NCI-H2196 treated with DMSO at 0.1 percent for 48 hours (cell line): Measurements from ENCODE around the gene EEF1AKMT4.

Experiments
- DNase-seq: peaks from one replicate; lab custom pipeline; 2025; ENCODE audit not compliant: unreplicated experiment; lab: John Stamatoyannopoulos, UW

Gene EEF1AKMT4

DNA sequence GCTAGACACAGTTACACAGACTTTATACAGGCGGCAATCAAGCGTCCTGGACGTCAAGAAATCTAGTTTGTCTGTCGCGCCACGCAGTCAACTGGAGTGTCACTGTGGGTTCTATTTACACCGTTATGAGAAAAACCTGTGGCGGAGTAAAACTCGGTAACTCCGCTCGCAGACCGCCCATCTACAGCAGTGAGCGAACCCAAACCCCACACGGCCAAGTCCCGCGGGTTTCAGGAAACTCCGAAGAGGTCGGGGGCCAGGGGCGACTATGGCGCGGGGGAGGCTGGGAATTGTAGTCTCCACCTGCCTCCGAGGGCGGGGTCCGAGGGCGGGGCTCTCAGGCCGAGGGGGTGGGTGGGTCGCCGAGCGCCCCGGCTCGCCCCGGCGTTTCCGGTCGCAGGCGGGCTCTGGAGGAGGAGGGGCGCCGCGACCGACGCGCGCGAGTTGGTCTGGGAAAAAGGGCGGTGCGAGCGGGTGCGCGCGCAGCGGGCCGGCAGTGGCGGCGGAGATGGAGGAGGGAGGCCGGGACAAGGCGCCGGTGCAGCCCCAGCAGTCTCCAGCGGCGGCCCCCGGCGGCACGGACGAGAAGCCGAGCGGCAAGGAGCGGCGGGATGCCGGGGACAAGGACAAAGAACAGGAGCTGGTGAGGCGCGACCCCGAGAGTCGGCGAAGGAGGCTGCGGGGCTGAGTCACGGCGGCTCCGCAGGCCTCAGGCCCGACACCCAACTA, 49.5 kb downstream of the EEF1AKMT4 start, which contains the start of gene PSMD2:
TSS of gene PSMD2 (plus strand) at position 483 of the 729 bp plus-strand sequence. CDS start at position 509, 26 bp downstream.
- peak; percentile 100 for DNase-seq

DNA sequence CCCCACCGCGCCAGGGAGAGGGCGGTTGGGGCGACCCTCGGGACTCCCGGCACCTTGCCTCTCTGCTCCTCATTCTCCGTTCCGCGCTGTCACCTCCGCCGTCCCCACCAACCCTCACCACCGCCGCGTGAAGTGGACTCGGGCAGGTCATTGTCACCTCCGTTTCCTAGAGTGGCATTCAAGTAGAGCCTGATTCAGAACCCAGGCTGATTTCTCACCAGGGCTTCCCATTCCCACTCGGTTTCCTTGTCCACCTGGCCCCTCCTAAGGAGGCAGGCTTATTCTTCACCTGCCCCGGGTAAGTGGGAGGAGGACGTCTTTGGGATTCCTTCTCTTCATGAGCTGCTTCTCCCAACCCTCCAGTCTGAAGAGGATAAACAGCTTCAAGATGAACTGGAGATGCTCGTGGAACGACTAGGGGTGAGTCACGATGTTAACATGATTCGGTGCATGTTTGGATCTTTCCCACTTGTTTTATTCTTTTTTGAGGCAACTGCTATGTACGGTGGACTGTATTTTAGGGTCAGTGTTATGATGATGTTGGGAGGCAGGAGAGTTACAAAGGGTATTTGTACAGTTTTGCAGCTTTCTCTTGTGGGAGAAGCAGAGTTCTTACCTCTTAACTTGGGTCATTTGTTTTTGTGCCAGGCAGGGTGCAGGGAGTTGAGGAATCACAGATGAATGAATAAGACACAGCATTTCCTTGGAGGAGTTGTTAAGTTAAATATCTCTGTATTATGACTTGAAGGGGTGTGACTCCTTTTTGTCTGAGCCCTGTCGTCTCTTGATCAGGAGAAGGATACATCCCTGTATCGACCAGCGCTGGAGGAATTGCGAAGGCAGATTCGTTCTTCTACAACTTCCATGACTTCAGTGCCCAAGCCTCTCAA, 50.3 kb downstream of the EEF1AKMT4 start:
- DNase-seq, result no peak

DNA sequence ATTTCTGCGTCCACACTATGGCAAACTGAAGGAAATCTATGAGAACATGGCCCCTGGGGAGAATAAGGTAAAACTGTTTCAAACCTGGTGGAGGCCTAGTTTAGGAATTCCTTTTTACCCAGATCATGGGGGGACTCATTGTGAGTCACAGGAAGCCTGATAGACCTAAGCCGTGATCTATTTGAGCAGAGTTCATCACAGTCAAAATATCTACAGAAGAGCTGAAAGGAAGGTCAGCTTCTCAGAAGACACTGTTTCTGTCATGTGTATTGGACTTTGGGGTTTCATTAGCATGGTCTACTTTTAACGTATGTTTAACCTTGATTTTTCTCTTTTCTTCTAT, 50.9 kb downstream of the EEF1AKMT4 start:
- DNase-seq, result no peak

DNA sequence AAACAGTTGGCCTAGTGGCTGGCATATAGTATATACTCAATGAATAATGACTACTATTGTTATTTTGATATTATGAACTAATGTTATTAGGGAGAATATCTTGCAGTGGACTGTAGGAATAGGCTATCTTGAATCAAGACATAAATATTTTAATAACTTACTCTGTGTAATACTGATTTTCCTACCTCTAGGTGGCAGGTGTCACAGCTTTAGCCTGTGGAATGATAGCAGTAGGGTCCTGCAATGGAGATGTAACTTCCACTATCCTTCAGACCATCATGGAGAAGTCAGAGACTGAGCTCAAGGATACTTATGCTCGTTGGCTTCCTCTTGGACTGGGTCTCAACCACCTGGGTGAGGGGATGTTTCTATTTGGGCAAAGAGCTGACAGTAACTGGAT, 56.1 kb downstream of the EEF1AKMT4 start:
- DNase-seq, result peak; percentile 43

DNA sequence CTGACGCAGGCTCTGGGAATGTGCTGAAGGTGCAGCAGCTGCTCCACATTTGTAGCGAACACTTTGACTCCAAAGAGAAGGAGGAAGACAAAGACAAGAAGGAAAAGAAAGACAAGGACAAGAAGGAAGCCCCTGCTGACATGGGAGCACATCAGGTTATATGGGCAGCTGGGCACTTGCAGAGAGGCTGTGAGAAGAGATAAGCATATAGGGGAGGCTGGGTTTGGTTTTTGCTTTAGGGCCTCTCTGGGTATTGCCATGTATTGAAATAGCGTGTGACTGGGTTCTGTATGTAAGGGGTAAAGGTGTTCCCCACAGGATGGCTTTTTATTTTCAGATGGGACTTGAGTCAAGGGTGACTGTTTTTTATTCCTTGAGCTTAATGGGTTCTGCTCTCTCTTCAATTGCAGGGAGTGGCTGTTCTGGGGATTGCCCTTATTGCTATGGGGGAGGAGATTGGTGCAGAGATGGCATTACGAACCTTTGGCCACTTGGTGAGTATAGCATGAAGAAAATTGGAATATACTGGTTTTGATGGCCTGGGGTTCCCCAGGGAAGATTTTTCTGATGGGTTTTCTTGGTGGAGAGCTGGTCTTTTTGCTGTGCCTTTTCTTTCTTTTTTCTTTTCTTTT, 57.0 kb downstream of the EEF1AKMT4 start:
- DNase-seq, result no peak

DNA sequence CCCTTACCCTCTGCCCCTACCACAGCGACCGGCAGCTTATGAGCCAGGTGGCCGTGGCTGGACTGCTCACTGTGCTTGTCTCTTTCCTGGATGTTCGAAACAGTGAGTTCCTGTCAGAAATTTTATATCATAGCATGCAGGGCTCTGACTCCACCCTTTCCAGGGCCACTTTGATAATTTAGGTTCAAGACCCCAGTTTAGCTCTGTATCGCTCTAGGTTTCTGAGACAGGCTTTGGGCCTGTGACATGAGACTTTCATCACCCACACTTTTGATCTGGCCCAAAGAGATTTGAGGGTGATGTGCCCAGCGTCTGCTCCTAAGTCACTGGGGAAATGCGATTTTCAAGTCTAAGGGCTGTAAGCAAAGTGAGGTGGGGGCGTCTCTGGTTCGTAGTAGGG, 58.4 kb downstream of the EEF1AKMT4 start:
- no peak for DNase-seq
